Panc1 (cell line): ENCODE data around the gene TES. TPM values are rescaled to one million over a fixed set of nuclear protein-coding genes. Genes with fewer than 3 reads are reported as not detected.

Experiments used
- ATAC-seq: fragments of 200-7000 bp; cut with Tn5 transposase; 2 replicates; pipeline ENCODE4 v1.9.1; 2020; ENCODE audit warnings: mild to moderate bottlenecking, moderate library complexity
- BruUV-seq: library from RNA; stranded (reverse); fragments of 400-500 nt; replicated peaks from 2 replicates; lab custom pipeline; 2021; lab: Mats Ljungman, UMichigan
- CTCF ChIA-PET: fragments of 300-600 bp; sonication (Branson Sonifier 250); formaldehyde crosslinking; loops from one replicate; lab custom pipeline; 2022; ENCODE audit warnings: antibody characterized with exemption; lab: Charles Lee
- POLR2A ChIA-PET: fragments of 300-600 bp; sonication (Branson Sonifier 250); formaldehyde crosslinking; loops from one replicate; lab custom pipeline; 2022; ENCODE audit warnings: antibody characterized with exemption; lab: Charles Lee
- DNase-seq: peaks from one replicate; pipeline ENCODE4 v3.0.0-alpha.2; 2010; ENCODE audit warnings: low read depth, low spot score
- H3K27ac ChIP-seq: 2 replicates; pipeline ENCODE4 v1.5.1; 2011; ENCODE audit warnings: mild to moderate bottlenecking, low read length, inconsistent platforms
- H3K27me3 ChIP-seq: fragments of 200-500 bp; sonication (Bioruptor generic); 2 replicates; pipeline ENCODE4 v1.6.0; 2014; ENCODE audit warnings: low read length, inconsistent platforms; ENCODE audit not compliant: control insufficient read depth, insufficient read depth
- H3K36me3 ChIP-seq: fragments of 200-500 bp; sonication (Bioruptor generic); 2 replicates; pipeline ENCODE4 v1.5.1; 2014; ENCODE audit warnings: inconsistent platforms, mild to moderate bottlenecking, low read length, moderate library complexity; ENCODE audit not compliant: control insufficient read depth, insufficient read depth
- H3K4me1 ChIP-seq: 2 replicates; pipeline ENCODE4 v1.5.1; 2011; ENCODE audit warnings: inconsistent platforms, mild to moderate bottlenecking, low read length, moderate library complexity; ENCODE audit not compliant: control insufficient read depth, insufficient read depth
- H3K4me3 ChIP-seq, 2 experiments: 2 replicates each; pipeline ENCODE4 v1.5.1; 2011 to 2012; ENCODE audit warnings: low read depth in 2 of 2, low read length in 2 of 2, mild to moderate bottlenecking in 2 of 2, inconsistent platforms in 1 of 2, moderate library complexity in 1 of 2
- H3K9me3 ChIP-seq: fragments of 200-500 bp; sonication (Bioruptor generic); 2 replicates; pipeline ENCODE4 v1.5.1; 2014; ENCODE audit warnings: low read depth, mild to moderate bottlenecking, inconsistent platforms, low read length, moderate library complexity; ENCODE audit not compliant: control insufficient read depth, insufficient read depth
- CTCF ChIP-seq: fragments of 450-650 bp; IDR thresholded peaks from 2 replicates; pipeline ENCODE4 v1.5.1; 2017; ENCODE audit warnings: mild to moderate bottlenecking
- POLR2AphosphoS5 ChIP-seq: IDR thresholded peaks from 2 replicates; pipeline ENCODE4 v1.6.1; 2012; ENCODE audit warnings: mild to moderate bottlenecking, low read depth, low read length, moderate library complexity
- SIN3A ChIP-seq: IDR thresholded peaks from 2 replicates; pipeline ENCODE4 v1.6.1; 2012; ENCODE audit warnings: low read depth, mild to moderate bottlenecking, low read length, moderate library complexity, borderline replicate concordance; ENCODE audit not compliant: insufficient read depth
- TCF7L2 ChIP-seq: IDR thresholded peaks from 2 replicates; pipeline ENCODE4 v1.6.1; 2011; ENCODE audit warnings: mild to moderate bottlenecking, low read depth, low read length, inconsistent platforms
- in situ Hi-C: cut with HindIII; loops from 2 replicates; pipeline ENCODE4 v1.10.0; 2016; ENCODE audit warnings: low sequenced_read_pairs, low pct_unique_long_range_greater_than_20kb
- intact Hi-C: fragments of 100-400 bp; cut with micrococcal nuclease; formaldehyde crosslinking; loops from one replicate; pipeline ENCODE4 v1.10.0; 2022; ENCODE audit not compliant: unreplicated experiment
- total RNA-seq: library from RNA; stranded (reverse); gene quantifications from one replicate; pipeline ENCODE4 v1.2.1, GENCODE V29; 2021; ENCODE audit not compliant: unreplicated experiment
- TF ChIP-seq, protein P1 (sequence below), 2 experiments: IDR thresholded peaks; 2 replicates each; pipeline ENCODE4 v1.6.1; 2011 to 2012; ENCODE audit warnings: low read depth in 2 of 2, control low read depth in 1 of 2, low read length in 1 of 2, mild to moderate bottlenecking in 1 of 2, moderate library complexity in 1 of 2; ENCODE audit not compliant: insufficient read depth in 1 of 2

Gene TES
- total RNA-seq, 1 experiment from 2014 or later = 99.4 TPM

DNA sequence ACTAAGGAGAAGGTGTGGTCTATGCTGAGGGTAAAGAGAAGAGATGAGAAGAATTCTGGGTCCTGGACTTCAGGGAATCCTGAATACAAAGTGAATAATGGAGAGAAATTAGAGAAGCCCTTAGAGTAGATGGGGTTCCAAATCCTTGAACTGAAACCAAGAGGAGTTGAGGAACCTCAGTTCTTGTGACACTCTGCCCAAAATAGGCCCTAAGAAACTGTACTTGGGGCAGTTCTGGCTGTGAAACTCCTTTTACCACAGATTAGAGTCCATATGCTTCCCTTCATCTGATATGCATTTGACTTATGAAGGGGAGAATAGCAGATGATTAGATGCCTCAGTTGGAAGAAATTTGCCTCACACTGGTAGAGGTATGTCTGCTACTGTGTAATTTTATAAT, 19.0 kb downstream of the TES start:
- ATAC-seq = no peak
- H3K4me1 ChIP-seq = peaks cover 62% of the 10 kb centered on the region
- POLR2A ChIA-PET = no interaction called here
- H3K9me3 ChIP-seq = no peaks in the 10 kb centered on the region
- no TSS peak for BruUV-seq
- intact Hi-C loops = no loop called here
- CTCF ChIA-PET = no interaction called here
- no peaks in the 10 kb centered on the region for H3K36me3 ChIP-seq
- in situ Hi-C loops = no loop called here
- H3K4me3 ChIP-seq = no peak overlapping the region
- DNase-seq = no peak
- peak overlapping the region; percentile 1; the same call in 1 of the 2 replicates for H3K27ac ChIP-seq
- no peak for TF ChIP-seq TCF7L2
- TF ChIP-seq POLR2AphosphoS5 = no peak
- TF ChIP-seq, protein P1, sequence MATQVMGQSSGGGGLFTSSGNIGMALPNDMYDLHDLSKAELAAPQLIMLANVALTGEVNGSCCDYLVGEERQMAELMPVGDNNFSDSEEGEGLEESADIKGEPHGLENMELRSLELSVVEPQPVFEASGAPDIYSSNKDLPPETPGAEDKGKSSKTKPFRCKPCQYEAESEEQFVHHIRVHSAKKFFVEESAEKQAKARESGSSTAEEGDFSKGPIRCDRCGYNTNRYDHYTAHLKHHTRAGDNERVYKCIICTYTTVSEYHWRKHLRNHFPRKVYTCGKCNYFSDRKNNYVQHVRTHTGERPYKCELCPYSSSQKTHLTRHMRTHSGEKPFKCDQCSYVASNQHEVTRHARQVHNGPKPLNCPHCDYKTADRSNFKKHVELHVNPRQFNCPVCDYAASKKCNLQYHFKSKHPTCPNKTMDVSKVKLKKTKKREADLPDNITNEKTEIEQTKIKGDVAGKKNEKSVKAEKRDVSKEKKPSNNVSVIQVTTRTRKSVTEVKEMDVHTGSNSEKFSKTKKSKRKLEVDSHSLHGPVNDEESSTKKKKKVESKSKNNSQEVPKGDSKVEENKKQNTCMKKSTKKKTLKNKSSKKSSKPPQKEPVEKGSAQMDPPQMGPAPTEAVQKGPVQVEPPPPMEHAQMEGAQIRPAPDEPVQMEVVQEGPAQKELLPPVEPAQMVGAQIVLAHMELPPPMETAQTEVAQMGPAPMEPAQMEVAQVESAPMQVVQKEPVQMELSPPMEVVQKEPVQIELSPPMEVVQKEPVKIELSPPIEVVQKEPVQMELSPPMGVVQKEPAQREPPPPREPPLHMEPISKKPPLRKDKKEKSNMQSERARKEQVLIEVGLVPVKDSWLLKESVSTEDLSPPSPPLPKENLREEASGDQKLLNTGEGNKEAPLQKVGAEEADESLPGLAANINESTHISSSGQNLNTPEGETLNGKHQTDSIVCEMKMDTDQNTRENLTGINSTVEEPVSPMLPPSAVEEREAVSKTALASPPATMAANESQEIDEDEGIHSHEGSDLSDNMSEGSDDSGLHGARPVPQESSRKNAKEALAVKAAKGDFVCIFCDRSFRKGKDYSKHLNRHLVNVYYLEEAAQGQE (IDR thresholded peaks at IDR 0.05; ENCODE audit: insufficient read depth in 1 of 2, low read depth in 2 of 2, low read length in 1 of 2) = no peak
- no peak for TF ChIP-seq CTCF
- no peak for TF ChIP-seq SIN3A
- no peaks in the 10 kb centered on the region for H3K27me3 ChIP-seq

- ChIA-PET POLR2A (no interaction called here), CTCF (no interaction called here)
- no peak for TF ChIP-seq POLR2AphosphoS5
- ATAC-seq (peak; percentile 64), DNase-seq (no peak)
- Histone ChIP-seq H3K27ac (peak overlapping the region; percentile 25), H3K36me3 (no peaks in the 10 kb centered on the region), H3K9me3 (no peaks in the 10 kb centered on the region), H3K4me3 (no peak overlapping the region), H3K4me1 (peaks cover 55% of the 10 kb centered on the region), H3K27me3 (no peaks in the 10 kb centered on the region)
- intact Hi-C loops (no loop called here), in situ Hi-C loops (no loop called here)
- no TSS peak for BruUV-seq
Observed at GRCh38 chr7:116230191-116231005, 20.1 kb downstream of the TES start.

DNA sequence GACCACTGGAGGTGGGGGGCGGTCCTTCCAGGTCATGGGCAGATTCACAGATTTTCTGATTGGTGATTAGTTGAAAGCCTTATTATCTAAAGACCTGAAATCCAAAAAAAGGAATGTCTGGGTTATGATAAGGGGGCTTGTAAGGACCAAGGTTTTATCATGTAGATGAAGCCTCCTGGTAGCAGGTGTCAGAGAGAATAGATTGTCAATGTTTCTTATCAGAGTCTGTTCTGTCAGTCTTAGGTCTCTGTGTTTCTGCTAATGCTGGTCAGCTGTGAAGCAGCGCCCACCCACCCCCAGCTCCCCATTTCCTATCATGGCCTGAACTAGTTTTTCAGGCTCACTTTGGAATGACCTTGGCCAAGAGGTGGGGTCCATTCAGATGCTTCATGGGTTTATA, 21.2 kb downstream of the TES start:
- POLR2A ChIA-PET = no interaction called here
- peak overlapping the region; percentile 52 for H3K27ac ChIP-seq

More for the DNA sequence above, 21.2 kb downstream of the TES start:
- Histone ChIP-seq H3K9me3 (no peaks in the 10 kb centered on the region), H3K27me3 (no peaks in the 10 kb centered on the region), H3K4me3 (no peak overlapping the region), H3K4me1 (peaks cover 46% of the 10 kb centered on the region), H3K36me3 (no peaks in the 10 kb centered on the region)
- DNase-seq (no peak), ATAC-seq (no peak)
- in situ Hi-C loops (no loop called here), intact Hi-C loops (no loop called here)
- CTCF ChIA-PET = no interaction called here
- TF ChIP-seq CTCF (no peak), SIN3A (no peak), TCF7L2 (no peak), POLR2AphosphoS5 (no peak)
- TF ChIP-seq, protein P1 (IDR thresholded peaks at IDR 0.05; ENCODE audit: insufficient read depth in 1 of 2, low read depth in 2 of 2, low read length in 1 of 2) = no peak
- BruUV-seq = no TSS peak
